GM18508 (cell line): ENCODE measurements around the gene PRM1.
A peak's percentile ranks its signal among the peaks of the same experiment; 100 is the strongest.

Experiments
- ATAC-seq: cut with Tn5 transposase; IDR thresholded peaks from one replicate; pipeline ENCODE4 v1.9.1; 2021; ENCODE audit warnings: moderate number of reproducible peaks; ENCODE audit not compliant: insufficient read depth, unreplicated experiment

Gene PRM1

GRCh38 chr16:11315510-11315909 lies 34.4 kb upstream of the PRM1 start:
- no peak for ATAC-seq

- ATAC-seq: no peak
Measured at GRCh38 chr16:11314309-11314894, 33.3 kb upstream of the PRM1 start.

GRCh38 chr16:11313493-11314308 lies 32.6 kb upstream of the PRM1 start:
- no peak for ATAC-seq

GRCh38 chr16:11312718-11313492 lies 31.8 kb upstream of the PRM1 start:
- no peak for ATAC-seq

- ATAC-seq: peak; percentile 35
Measured at GRCh38 chr16:11310997-11311561, 29.9 kb upstream of the PRM1 start.

- ATAC-seq: no peak
Measured at GRCh38 chr16:11310634-11310977, 29.5 kb upstream of the PRM1 start.

GRCh38 chr16:11309895-11310633 lies 28.9 kb upstream of the PRM1 start:
- ATAC-seq: no peak

GRCh38 chr16:11308493-11309283 lies 27.6 kb upstream of the PRM1 start:
- ATAC-seq: no peak

- no peak for ATAC-seq
Measured at GRCh38 chr16:11307639-11308492, 26.7 kb upstream of the PRM1 start.

GRCh38 chr16:11306997-11307638 lies 26.0 kb upstream of the PRM1 start:
- ATAC-seq: no peak

- ATAC-seq: no peak
Measured at GRCh38 chr16:11306381-11306780, 25.3 kb upstream of the PRM1 start.

GRCh38 chr16:11303405-11304138 lies 22.4 kb upstream of the PRM1 start:
- ATAC-seq: no peak

- ATAC-seq: no peak
Measured at GRCh38 chr16:11302977-11303376, 21.8 kb upstream of the PRM1 start.

GRCh38 chr16:11301645-11302501 lies 20.7 kb upstream of the PRM1 start:
- no peak for ATAC-seq

GRCh38 chr16:11300560-11300892 lies 19.4 kb upstream of the PRM1 start:
- no peak for ATAC-seq

- no peak for ATAC-seq
Measured at GRCh38 chr16:11299865-11300559, 18.9 kb upstream of the PRM1 start.
